CD4-positive, alpha-beta T cell treated with Interleukin-2 at 100 ng/mL for 4 hours (primary cell): ENCODE results near the gene ACBD7.

Source experiments
- DNase-seq: peaks from one replicate; pipeline ENCODE4 v3.0.0-alpha.2; 2020; ENCODE audit warnings: low spot score

The ACBD7 gene

GRCh38 chr10:15091418-15091817, 2.8 kb upstream of the ACBD7 start:
- no peak for DNase-seq

DNA sequence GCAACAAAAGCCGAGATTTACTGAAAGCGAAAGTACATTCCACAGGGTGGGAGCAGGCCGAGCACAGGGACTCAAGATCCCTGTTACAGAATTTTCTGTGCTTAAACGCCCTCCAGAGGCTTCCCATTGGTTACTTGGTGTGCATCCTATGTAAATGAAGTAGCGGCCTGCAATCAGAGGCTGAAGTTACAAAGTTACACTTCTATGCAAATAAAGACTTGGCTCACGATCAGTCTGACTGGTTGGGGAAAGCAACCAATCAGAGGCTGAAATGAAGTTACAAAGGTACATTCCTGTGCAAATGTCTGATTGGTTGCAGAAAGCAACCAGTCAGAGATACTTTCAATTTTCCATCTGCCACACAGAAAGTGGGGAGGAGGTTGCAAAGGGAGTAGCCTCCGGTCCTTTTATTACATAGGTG, 4.1 kb downstream of the ACBD7 start:
- DNase-seq = peak; percentile 61

DNA sequence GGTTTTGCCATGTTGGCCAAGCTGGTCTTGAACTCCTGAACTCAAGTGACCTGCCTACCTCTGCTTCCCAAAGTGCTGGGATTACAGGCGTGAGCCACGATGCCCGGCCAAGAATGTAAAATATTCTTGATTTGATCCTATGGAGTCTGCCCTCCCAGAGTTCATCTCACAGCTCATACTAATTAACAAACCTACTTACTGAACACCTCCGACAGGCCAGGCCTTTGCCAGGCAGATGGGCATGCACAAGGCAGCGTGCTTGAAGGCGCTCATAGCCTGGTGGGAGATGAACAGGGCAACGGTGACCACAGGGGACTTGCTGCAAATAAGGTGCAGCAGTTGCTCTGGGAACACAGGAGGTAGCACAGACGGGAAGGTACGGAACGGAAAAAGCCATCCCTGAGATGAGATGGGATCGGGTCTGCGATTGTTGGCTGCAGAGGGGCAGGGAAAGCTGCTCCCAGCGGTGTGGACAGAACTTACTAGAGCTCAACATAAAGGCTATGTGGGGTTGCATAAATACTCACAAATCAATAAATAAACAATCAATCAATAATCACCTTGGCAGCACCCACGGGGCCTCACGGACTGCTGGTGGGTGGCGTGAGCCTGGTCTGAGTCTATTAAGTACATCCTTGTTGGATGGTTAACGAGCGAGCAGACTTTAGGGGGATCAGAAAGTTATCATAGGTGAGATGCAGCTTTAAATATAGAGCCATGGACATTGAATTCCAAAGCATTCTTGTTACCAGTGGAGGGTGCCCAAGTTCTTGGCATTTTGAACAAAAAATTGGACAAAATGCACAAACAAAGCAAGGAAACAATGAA, 4.7 kb downstream of the ACBD7 start:
- DNase-seq = no peak

DNA sequence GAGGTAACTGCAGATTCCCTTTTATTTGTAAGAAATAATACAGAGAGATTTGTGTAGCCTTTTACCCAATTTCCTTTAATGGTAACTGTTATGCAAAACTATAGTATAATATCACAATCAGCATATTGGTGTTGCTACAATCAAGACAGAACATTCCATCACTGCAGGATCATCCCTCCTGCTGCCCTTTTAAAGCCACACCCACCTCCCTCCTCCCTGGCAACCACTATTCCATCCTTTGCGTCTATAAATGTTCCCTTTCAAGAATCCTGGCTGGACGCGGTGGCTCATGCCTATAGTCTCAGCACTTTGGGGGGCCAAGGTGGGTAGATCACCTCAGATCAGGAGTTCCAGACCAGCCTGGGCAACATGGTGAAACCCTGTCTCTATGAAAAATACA, 13.2 kb downstream of the ACBD7 start:
- DNase-seq = no peak

- no peak for DNase-seq
Observed at GRCh38 chr10:15072358-15072757, 16.2 kb downstream of the ACBD7 start.

GRCh38 chr10:15069230-15069629, 19.3 kb downstream of the ACBD7 start:
- no peak for DNase-seq

DNA sequence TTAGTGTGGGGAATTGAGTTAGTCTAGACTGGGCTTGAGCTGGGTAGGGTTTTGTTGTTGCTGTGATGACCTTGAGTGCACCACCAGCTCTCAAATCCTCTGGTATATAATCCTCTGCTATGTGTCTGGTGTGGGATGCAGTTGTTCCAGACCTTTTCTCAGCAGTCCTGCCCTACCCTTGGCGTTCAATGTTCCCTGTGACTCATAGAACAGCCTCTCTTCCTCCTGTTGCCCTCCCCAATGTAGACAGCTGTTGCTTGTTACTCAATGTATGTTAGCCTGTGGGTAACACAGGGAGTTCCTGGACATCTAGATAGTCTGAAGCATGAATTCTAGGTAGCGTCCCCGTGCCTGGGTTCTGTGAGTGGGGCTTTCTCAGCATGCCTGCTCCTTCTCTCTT, 19.8 kb downstream of the ACBD7 start:
- DNase-seq = no peak

GRCh38 chr10:15067154-15067553, 21.4 kb downstream of the ACBD7 start:
- no peak for DNase-seq

- no peak for DNase-seq
Observed at GRCh38 chr10:15060638-15061037, 27.9 kb downstream of the ACBD7 start.

DNA sequence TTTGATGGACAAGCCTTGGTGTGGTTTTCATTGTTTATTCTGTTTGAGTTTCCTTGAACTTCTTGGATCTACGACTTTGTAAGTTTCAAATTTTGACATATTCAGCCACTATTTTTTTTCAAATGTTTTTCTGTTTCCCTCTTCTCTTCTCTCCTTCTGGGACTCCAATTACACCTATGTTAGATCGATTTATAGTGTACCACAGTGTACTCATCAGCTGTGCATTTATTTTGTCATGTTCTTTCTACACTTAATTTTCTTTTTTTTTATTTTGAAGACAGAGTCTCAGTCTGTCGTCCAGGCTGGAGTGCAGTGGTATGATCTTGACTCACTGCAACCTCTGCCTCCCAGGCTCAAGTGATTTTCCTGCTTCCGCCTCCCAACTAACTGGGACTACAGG, 28.7 kb downstream of the ACBD7 start:
- DNase-seq = no peak

GRCh38 chr10:15058689-15059088, 29.9 kb downstream of the ACBD7 start:
- no peak for DNase-seq

DNA sequence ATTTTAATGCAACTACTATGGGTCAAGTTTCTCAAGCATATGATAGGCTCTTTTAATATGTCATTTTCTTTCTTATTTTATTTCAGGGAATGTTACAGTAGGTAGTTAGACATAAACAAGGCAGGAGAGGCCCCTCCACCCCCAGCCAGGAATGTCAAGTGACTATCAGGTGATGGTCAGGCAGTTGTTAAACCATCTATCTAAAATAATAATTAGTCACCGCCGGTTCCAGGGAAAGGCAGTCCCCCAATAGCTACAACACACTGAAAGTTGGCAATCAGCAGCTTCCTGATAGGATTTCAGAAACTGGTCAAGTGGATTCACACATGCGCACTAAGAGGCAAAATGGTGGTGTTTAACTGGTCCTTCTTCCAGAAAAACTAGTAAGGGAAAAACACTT, 35.5 kb downstream of the ACBD7 start:
- no peak for DNase-seq

DNA sequence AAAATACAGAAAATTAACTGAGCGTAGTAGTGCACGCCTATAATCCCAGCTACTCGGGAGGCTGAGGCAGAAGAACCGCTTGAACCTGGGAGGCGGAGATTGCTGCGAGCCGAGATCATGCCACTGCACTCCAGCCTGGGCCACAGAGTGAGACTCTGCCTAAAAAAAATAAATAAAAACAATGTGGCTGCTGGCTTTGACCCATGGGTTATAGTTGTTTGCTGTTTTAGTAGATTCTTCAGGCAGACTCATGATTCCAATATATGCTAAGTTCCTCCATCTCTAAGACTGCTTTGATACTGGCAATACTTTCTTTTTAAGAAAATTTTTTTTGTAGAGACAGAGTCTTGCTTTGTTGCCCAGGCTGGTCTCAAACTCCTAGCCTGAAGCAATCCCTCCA, 36.5 kb downstream of the ACBD7 start:
- no peak for DNase-seq

DNA sequence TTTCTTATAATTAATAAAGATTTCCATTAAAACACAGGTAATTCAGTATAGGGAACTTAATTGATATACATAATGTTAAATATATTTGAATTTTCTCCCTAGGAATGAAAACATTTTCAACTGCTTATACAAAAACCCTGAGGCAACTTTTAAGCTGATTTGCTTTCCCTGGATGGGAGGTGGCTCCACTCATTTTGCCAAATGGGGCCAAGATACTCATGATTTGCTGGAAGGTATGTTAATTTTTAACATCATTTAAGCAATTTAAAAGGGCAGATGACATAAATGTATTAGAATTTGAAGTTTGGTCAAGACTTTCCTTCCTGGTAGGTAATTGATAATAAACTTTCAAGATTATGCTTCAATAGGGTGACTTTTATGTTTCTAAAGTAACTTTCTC, 39.0 kb downstream of the ACBD7 start:
- DNase-seq = no peak

DNA sequence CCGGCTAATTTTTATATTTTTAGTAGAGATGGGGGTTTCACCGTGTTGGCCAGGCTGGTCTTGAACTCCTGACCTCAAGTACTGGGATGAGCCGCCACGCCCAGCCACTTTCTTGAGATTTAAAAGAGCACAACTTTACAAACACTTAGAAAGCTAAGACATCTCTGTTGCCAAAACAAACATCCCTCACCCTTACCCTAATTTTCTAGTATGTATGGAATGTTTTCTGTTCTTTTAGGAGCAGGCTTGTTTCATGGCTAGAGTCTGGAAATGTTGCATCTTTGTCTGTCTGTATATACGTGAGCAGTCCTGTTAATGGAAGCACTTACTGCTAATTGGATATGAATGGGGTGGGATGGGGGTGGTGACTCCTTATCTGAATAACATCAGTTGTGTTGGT, 42.0 kb downstream of the ACBD7 start:
- no peak for DNase-seq

DNA sequence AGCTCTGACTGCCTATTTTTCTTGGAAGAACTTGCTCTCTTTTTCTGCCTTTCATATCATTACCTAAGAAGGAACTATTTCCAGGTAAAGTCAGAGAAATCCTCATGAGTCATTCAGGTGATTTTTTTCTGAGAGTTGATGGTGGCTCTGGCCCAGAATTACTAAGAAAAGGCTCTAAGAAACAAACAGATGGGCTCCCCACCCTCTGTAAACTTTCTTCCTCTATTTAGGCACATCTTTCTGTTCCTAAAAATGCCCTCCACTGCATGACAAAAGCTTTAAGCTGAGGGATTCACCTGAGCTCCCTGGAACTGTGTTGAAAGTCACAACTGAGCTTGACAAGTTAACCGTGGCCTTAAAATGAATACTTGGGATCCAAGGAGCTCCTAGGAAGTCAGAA, 43.2 kb downstream of the ACBD7 start:
- no peak for DNase-seq

DNA sequence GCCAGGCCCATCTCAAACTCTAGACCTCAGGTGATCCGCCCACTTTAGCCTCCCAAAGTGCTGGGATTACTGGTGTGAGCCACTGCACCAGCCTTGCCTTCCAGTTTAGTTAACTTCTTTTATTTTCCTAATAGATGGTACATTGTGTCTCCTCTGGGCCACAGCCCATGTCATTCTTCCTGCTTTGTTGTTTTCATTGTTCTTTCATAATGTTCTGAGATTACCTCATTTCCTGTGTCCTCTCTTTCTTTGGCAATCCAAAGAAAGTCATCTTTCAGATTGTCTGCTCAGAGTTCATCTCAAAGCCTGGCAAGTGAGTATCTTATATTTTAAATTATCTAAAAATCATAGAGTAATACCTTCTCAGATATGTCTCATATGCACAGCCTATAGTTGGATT, 44.9 kb downstream of the ACBD7 start, which contains the start of gene OLAH:
TSS of gene OLAH (plus strand) at position 270 of the 400 bp plus-strand sequence. CDS start 3,346 bp downstream, outside the sequence.
- no peak for DNase-seq

DNA sequence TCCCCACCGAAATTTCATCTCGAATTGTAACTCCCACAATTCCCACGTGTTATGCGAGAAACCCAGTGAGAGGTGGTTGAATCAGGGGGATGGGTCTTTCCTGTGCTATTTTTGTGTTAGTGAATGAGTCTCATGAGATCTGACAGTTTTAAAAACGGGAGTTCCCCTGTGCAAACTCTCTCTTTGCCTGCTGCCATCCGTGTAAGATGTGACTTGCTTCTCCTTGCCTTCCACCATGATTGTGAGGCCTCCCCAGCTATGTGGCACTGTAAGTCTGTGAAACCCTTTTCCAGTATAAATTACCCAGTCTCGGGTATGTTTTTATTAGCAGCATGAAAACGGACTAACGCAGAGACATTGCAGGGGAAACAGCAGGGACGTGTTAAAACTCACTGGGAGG, 50.2 kb downstream of the ACBD7 start:
- no peak for DNase-seq

GRCh38 chr10:15037691-15038090, 50.9 kb downstream of the ACBD7 start:
- DNase-seq = no peak

- DNase-seq = no peak
Observed at GRCh38 chr10:15035385-15036301, 52.9 kb downstream of the ACBD7 start.

DNA sequence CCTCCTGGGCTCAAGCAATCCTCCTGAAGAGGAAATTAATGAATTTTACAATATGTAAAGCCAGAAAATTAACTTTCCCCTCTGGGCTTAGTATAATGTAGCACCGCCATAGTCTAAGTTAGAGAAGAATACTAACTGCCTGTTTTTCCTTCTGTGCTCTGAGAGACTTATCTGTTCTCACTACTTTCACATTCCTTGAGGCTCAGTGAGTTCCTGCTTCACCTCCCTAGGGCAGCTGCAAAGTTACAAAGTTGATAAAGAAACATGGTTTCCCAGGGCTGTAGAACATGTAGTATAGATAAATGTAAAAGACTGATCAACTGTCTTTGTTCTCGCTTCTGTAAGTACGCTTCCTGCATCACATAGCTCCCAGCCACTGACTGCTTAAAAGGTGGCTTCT, 60.8 kb downstream of the ACBD7 start:
- no peak for DNase-seq
